ENCODE results near the gene RASA2. TPM values are rescaled to one million over a fixed set of nuclear protein-coding genes. Genes with fewer than 3 reads are reported as not detected.
"Not testable (repeated sequence)": the region's sequence is repeated elsewhere in the genome, so short reads cannot be mapped to it uniquely, and the experiment has no call there.

Gene RASA2
- polyA plus RNA-seq, 1 donor = 9.8 TPM

DNA sequence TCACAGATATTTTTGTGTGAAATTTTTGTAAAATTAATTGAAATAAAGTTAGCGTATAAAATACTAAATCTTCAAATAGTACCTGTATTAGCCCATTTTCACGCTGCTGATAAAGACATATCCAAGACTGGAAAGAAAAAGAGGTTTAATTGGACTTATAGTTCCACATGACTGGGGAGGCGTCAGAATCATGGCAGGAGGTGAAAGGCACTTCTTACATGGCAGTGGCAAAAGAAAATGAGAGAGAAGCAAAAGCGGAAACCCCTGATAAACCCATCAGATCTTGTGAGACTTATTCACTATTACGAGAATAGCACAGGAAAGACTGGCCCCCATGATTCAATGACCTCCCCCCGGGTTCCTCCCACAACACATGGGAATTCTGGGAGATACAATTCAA lies 49.2 kb downstream of the RASA2 start:
- not testable (repeated sequence) for DNase-seq (ENCODE audit: low read depth)

DNA sequence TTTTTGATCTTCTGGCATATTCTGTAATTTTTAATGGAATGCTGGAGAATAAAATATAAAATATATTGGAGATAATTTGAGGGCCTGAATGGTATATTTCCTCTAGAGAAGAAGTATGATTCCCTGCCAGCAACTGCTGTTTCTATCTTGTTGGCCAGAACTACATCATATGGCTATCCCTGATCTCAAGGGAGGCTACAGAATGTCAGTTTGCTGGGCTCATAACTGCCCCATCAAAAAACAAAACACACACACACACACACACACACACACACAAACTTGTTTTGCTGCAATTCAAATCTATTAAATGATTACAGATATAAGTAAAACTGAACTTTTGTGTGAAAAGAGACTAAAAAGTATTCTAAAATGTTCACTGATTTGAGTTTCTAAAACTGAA lies 51.0 kb downstream of the RASA2 start:
- DNase-seq (ENCODE audit: low read depth) = no peak

DNA sequence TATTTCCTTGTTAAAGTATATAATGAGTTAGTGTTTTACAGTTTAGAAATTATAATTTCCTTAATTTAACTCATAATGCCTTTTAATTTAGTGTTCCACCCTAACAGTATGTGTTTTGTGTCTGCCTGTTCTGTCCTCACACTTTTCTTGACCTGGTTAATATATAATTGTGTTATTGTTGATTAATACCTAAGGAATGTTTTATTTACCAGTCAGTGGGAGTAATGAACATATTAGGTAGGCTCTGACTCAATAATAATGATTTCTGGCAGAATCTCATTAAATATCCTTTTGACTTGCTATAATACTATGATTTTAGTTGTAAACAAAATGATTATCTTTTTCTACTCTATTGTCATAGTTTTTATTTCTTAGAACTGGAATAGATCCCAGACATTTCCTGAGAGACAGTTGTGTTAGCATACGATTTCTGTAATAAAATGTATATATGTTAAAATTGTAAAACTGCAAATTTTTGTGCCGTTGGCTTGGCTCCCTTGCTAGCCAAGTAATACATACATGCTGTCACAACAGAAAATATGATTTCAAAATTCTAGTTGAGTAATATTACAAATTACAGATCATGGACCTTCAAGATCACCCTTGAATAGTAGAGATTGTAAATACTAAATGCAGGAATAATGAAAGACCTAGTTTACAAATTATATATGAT lies 51.9 kb downstream of the RASA2 start:
- DNase-seq (ENCODE audit: low read depth) = no peak

DNA sequence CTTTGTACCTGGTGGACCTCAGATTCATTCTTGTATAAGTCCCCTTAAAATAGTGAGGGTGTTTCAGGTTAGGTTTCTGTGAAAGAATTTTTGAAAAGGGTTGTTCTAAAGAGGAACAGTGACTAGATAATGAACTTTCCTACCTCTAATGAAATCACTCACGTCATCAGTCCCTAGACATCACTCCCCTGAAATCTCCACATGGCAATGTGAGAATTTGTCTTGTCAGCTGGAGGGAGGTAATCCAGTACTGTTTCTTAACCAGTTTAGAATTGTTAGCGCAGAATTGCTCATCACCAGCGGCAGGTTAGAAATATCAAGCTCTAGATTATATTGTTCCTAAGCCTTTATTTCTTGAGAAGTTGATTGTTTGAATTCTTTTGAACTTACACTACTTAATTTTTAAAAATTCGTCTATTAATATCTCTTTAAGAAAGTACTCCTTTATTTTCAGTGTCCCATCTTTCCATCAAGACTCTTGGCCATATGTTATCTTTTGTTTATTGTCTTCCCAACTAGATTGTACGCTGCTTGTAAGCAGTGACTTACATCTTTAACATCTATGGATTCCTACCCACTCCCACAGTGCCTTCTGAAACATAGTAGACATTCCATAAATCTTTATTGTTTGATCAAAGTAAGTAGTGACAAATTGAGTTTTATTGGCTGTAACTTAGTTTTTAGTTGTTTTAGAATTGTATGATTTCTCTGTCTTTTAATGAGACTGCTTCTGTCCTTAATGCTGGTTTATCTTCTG lies 52.8 kb downstream of the RASA2 start:
- DNase-seq (ENCODE audit: low read depth) = no peak

DNA sequence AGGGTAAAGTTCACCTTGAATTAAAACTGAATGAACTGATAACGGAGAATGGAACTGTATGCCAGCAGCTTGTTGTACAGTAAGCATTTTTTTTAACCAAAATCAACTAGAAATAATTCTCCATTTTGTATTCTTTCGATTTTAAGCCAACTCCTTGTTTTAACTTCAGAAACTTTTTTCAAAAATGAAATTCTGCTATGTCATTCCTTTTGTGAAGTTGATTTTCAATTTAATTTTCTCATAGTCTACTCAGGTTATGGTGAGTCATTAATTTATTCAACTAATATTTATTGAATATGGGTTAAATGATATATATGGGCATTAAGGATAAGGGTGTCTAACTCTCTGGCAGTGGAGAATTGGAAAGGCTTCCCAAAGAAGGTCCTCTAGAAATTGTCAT lies 53.7 kb downstream of the RASA2 start:
- DNase-seq (ENCODE audit: low read depth) = no peak

DNA sequence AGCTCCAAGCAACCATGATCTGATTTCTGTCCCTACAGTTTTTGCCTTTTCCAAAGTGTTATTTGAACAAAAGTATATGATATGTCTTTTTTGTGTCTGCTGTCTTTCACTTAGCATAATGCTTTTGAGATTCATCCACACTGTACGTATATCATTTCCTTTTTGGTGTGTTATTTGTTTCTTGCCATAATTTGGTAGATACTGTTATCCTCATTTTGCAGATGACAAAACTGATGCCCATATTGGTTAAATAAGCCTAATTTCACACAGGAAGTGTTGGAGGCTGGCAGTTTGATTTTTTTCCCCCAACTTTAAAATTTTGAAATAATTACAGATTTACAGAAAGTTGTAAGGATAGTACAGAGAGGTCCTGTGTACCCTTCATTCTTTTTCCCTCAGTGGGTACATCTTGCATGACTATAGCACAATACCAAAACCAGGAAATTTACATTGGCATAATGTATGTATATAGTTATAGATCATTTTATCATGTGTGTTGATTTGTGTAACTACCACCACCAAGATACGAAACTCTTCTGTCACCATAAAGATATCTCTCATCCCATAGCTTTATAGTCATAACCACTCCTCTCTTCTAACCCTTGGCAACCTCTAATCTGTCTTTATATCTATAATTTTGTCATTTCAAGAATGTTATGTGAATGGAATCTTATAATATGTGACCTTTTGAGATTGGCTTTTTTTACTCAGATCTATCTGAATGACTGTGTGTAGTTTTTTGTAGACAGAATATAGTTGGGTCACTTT lies 55.6 kb downstream of the RASA2 start:
- no peak for DNase-seq (ENCODE audit: low read depth)

DNA sequence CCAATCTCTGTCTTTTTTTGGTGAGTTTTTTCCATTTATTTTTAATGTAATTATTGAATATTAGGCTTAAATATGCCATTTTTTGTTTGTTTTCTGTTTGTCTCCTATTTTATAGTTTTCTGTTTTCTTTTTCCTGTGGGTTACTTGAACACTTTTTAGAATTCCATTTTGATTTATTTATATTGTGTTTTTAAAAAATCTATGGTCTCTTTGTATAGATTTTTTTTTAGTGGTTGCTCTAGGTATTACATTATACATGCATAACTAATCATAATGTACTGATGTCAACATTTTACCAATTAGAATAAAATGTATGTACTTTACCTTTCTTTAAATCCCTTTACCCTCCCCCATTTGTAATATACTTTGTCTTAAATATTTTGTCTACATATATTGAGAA lies 56.2 kb downstream of the RASA2 start:
- no peak for DNase-seq (ENCODE audit: low read depth)

DNA sequence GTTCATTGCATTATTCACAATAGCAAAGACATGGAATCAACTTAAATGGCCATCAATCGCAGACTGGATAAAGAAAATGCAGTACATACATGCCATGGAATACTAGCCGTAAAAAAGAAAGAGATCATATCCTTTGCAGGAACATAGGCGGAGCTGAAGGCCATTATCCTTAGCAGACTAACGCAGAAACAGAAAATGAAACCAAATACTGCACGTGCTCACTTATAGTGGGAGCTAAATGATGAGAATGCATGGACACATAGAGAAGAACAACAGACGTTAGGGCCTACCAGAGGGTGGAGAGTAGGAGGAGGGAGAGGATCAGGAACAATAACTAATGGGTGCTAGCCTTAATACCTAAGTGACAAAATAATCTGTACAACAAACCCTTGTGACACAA lies 57.9 kb downstream of the RASA2 start:
- DNase-seq (ENCODE audit: low read depth) = no peak

DNA sequence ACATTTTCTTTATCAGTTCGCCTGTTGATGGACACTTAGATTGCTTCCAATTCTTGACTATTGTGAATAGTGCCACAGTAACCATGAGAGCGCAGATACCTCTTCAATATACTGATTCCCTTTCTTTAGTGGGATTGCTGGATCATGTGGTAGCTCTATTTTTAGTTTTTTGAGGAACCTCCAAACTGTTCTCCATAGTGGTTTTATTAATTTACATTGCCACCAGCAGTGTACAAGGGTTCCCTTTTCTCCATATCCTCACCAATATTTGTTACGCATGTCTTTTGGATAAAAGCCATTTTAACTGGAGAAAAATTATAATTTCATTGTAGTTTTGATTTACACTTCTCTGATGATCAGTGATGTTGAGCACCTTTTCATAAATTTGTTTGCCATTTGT lies 59.3 kb downstream of the RASA2 start:
- no peak for DNase-seq (ENCODE audit: low read depth)

DNA sequence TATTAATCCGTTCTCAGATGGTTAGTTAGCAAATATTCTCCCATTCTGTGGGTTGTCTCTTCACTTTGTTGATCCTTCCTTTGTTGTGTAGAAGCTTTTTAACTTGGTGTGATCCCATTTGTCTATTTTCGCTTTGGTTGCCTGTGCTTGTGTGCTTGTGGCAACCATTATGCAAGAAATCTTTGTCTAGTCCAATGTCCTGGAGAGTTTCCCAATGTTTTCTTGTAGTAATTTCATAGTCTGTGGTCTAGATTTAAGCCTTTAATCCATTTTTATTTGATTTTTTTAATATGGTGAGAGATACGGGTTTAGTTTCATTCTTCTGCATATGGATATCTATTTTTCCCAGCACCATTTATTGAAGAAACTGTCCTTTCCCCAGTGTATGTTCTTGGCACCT lies 59.8 kb downstream of the RASA2 start:
- DNase-seq (ENCODE audit: low read depth) = no peak

DNA sequence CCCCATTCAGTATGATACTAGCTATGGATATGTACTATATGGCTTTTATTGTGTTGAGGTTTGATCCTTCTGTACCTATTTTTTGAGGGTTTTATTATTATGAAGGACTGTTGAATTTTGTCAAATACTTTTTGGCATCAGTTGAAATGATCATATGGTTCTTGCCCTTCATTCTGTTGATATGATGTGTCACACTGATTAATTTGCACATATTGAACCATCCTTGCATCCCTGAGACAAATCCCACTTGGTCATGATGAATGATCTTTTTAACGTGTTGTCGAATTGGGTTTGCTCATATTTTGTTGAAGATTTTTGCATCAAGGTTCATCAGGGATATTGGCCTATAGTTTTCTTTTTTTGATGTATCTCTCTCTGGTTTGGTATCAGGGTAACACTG lies 61.0 kb downstream of the RASA2 start:
- DNase-seq (ENCODE audit: low read depth) = no peak

DNA sequence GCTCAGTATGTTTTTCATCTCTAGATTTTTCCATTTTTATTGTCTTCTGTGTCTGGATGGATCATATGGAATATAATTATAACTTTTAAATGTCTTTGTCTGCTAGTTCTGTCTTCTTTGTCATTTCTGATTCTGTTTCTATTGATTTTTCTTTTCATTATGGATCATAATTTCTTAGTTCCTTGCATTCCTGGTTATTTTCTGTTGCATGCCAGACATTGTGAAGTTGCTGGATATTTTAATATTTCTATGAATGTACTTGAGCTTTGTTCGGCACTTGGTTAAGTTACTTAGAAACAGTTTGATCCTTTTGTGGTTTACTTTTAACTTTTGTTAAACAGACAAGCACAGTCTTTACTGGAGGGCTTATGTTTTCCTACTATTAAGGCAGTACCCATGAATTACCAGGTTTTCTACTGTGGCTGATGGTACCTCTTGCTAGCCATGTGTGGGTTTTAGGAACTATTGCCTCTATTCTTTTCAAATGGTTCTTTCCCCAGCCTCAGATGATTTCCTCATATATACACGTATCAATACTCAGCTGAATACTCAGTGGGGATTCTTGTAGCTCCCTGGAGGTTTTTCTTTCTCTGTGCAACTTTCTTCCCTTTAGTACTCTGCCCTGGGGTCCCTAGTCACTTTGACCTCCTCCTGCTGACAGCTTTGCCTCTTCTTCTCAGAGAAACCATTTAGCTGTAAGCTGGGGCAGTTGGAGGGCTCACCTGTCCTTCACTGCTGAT lies 64.3 kb downstream of the RASA2 start:
- DNase-seq (ENCODE audit: low read depth) = no peak

DNA sequence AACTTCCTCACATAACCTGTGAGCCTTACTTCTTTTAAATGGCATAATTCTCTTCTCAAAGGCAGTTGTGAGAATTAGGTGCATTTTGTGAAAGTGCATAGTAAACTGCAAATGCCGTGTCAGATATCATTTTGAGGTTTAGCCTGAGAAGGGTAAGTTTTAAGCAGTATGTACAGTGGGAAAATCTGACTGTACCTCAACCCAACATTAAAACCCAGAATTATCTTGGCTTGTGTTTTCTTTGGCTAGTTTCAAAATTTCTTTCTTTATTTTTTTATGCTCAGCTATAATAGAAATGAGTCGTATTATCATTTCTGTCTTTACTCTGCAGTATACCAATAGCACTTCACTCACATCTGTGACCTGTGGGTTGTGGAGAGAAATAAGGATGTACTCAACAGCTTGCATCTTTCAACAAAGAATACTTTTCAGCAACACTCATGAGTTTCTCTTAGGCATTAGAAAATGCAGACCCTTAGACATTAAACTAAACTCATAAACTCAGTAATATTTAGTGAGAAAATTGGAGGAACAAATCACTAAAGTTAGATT lies 65.7 kb downstream of the RASA2 start:
- no peak for DNase-seq (ENCODE audit: low read depth)

DNA sequence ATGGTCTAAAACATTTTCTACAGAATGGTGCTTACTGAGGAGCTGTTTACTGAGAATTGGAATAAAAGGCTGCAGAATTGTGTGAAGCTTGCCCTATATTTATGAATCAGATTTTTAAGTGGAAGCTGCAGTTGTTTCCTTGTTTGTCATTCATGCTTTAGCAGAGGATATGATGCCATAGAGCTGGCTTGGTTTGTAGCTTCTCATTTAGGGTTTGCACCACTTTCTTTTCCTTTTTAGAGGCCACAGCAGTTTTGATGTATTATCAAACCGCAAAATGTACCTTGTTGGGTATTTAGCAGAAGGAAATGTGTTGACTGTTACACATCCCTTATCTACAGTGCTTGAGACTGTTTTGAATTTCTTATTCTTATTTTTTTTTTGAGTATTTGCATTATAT lies 66.2 kb downstream of the RASA2 start:
- DNase-seq (ENCODE audit: low read depth) = no peak

DNA sequence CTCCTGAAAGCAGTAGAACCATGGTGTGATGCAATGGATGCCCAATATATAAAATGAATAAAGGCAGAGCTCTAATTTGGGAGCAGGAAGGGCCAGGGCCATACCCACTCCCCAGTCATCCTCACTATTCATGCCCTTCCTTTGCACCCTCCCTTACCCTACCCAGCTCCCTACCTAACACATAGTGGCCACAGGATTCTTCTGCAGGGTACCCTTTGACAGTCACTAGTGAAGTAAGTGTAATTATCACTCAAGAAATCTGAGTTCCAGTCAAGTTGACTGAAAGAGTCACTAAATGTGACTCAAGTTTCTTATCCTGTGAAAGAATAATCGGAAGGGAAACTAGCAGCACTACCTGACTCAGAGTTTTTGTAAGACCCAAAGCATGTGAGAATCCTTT lies 69.2 kb downstream of the RASA2 start:
- DNase-seq (ENCODE audit: low read depth) = no peak

DNA sequence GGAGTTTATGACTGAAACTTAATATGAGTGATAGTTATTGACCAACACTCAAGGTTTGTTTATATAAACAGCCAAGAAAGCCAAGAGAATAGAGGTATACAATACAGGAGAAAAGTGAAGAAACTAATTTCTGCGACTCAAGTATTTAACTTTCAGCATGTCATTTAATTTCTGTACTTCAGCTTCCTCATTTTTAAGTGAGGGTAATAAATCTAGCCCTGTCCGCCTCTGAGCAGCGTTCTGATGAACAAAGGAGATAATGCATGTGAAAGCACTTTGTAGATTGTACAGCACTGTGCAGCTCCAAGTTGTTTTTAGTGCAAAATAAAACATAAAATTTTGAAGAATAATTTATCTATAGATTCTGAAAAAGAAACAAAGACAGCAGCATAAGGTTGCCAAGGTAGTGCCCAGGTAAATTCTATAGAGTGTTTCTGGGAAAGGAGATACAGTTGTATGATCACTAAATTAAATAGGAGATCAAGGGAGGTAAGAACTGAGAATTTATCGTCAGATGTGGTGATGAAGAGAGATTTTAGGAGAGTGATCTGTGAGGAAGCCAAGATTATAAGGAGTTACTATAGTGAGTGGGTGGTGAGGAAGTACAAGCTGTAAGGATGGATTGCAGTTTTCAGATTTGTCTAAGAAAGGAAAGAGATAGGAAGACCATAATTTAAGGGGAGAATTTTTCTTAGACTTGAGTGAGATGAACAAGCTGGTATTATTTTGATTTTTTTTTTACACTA lies 71.3 kb downstream of the RASA2 start:
- DNase-seq (ENCODE audit: low read depth) = no peak

DNA sequence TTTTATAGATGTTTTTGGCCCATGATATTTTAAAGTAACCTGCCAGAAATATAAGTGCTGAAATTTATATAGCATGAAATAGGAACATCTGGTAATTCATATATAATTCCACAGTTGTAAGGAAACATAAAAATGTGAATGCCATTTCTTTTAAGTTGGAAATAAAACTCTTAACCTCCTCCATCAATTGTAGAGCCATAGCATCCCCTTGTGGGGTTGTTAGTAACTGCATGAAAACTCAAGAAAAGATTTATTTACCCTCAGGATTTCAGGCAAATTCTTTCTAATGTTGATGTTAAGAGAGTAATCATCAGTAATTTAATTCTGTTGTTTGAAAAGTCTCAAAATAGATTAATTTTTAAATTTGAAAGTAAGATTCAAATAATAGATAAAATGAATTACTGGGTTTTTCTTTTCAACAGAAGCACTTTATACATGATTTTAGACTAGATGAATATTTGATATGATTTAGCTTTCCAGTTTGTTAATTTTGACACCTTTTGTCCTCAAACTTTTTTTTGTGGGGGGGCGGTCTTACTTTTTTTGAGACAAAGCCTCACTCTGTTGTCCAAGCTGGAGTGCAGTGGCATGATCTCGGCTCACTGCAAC lies 74.7 kb downstream of the RASA2 start:
- peak; percentile 50 for DNase-seq (ENCODE audit: low read depth)

DNA sequence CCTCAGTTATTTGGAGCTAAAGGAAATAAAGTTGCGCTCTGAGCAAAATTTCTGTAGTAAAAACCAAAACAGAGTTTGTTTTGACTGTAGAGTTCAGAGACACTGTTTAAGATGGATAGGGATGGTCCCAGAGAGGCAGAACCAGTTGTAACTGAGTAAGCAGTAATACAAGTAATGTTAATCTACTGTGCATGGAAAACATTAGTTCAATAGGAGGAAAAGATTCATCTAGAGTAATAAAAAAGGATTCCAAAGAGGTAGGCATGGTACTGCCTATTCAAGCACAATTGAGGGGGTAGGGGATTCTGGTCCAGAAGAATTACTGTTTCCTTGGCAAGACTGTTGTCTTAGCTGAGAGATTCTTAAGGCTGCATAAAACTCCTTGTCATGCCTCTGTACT lies 77.4 kb downstream of the RASA2 start:
- no peak for DNase-seq (ENCODE audit: low read depth)

DNA sequence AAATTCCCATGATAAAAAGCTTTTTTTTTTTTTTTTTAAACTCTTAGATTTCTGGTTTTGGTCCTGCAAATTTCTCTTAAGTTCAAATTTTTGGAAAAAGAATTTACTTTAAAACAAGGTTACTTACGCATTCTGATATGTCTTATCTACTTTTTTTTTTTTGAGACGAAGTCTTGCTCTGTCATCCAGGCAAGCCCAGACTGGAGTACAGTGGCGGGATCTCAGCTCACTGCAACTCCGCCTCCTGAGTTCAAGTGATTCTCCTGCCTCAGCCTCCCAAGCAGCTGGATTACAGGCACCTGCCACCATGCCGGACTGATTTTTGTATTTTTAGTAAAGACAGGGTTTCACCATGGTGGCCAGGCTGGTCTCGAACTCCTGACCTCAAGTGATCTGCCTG lies 83.2 kb downstream of the RASA2 start:
- no peak for DNase-seq (ENCODE audit: low read depth)

DNA sequence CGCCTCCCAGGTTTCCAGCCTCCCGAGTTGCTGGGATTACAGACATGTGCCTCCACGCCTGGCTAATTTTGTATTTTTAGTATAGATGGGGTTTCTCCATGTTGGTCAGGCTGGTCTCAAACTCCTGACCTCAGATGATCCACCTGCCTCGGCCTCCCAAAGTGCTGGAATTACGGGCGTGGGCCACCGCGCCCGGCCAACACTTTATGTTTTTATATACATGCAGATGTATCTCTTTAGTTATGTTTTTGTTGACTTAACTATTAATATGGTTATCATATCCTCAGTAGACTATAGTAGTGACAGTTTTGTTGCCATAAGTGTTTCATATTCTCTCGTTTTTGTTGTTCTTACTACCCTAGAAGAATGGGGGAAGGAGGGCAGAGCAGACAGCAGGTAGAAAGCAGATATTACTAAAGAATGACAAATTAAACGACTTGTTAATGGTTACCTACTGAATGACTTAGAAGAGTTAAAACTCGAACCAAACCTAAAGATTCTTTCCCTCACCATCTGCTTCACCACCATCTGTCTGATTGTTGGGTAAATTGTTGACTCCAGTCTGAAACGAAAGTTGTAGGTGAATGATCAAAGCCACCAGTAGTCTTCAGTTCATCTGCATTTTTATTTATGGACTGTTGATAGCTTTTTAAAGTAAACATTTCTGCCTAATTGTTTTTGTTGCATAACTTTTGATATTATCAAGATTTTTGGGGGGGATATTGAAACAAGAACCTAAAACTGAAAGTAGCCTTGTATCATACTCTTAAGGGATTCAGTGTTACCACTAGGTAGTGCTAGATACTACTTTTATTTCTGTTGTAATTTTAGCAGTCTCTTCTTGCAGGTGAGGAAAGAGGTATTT lies 89.3 kb downstream of the RASA2 start:
- no peak for DNase-seq (ENCODE audit: low read depth)
